Measurements from ENCODE around the gene ARMH4. TPM values are rescaled to one million over a fixed set of nuclear protein-coding genes. Genes with fewer than 3 reads are reported as not detected.
A peak's percentile ranks its signal among the peaks of the same experiment; 100 is the strongest.

The ARMH4 gene
- total RNA-seq, 4 donors from 2014 or later: 1.2 to 3.7 (median 2.0) TPM

GRCh38 chr14:58100735-58101368, 51.2 kb downstream of the ARMH4 start:
- ATAC-seq (no peak), DNase-seq (no peak)
- Histone ChIP-seq H3K4me1 (no peaks in the 10 kb centered on the region), H3K27ac (no peak overlapping the region), H3K4me3 (no peak overlapping the region), H3K27me3 (no peaks in the 10 kb centered on the region), H3K9me3 (no peaks in the 10 kb centered on the region), H3K36me3 (no peaks in the 10 kb centered on the region)
- no peak for TF ChIP-seq POLR2A (IDR thresholded peaks at IDR 0.05)
- TF ChIP-seq, protein P1, sequence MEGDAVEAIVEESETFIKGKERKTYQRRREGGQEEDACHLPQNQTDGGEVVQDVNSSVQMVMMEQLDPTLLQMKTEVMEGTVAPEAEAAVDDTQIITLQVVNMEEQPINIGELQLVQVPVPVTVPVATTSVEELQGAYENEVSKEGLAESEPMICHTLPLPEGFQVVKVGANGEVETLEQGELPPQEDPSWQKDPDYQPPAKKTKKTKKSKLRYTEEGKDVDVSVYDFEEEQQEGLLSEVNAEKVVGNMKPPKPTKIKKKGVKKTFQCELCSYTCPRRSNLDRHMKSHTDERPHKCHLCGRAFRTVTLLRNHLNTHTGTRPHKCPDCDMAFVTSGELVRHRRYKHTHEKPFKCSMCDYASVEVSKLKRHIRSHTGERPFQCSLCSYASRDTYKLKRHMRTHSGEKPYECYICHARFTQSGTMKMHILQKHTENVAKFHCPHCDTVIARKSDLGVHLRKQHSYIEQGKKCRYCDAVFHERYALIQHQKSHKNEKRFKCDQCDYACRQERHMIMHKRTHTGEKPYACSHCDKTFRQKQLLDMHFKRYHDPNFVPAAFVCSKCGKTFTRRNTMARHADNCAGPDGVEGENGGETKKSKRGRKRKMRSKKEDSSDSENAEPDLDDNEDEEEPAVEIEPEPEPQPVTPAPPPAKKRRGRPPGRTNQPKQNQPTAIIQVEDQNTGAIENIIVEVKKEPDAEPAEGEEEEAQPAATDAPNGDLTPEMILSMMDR (IDR thresholded peaks at IDR 0.05 in 4 of 5, conservative IDR thresholded peaks at IDR 0.05 in 1 of 5): no peak
- intact Hi-C loops (cut with DNase I; ENCODE audit: low total_unique reads) (loop anchor here (10.0 kb wide), 2 partner anchors 264 to 294 kb away; partner anchors contain the start of gene TOMM20L), in situ Hi-C loops (cut with MboI; ENCODE audit: low sequenced_read_pairs in 4 of 4) (loop anchor here (10.0 to 25.0 kb wide), 4 partner anchors 64 to 294 kb away; partner anchors contain the start of gene TOMM20L (in 2 of the 4))

DNA sequence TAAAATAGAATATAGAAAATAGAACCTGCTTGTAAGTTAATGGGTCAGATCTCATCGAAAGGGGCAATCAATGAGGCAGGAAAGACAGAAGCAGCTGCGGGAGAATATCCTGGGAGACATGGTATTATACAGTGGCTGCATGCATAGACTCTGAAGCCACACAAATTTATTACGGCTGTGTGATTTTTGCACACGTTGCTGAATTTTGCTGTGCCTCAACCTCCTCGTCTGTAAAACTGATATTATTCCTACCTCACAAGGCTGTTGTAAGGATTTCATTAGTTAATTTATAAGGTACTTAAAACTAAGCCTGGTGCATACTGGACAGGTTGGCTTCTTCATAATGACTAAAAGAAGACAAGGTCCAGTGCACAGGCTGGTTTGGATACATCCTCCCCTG, 52.3 kb downstream of the ARMH4 start:
- Histone ChIP-seq H3K4me1 (no peaks in the 10 kb centered on the region), H3K27ac (peak overlapping the region; percentile 71 to 76 (median 74)), H3K4me3 (no peak overlapping the region), H3K27me3 (no peaks in the 10 kb centered on the region), H3K9me3 (no peaks in the 10 kb centered on the region), H3K36me3 (no peaks in the 10 kb centered on the region)
- TF ChIP-seq, protein P1 (IDR thresholded peaks at IDR 0.05 in 4 of 5, conservative IDR thresholded peaks at IDR 0.05 in 1 of 5): no peak
- no peak for TF ChIP-seq POLR2A (IDR thresholded peaks at IDR 0.05)
- DNase-seq: no peak
- in situ Hi-C loops (cut with MboI; ENCODE audit: low sequenced_read_pairs in 4 of 4) (loop anchor here (10.0 to 25.0 kb wide), 4 partner anchors 65 to 295 kb away; partner anchors contain the start of gene TOMM20L (in 2 of the 4)), intact Hi-C loops (cut with DNase I; ENCODE audit: low total_unique reads) (loop anchor here (10.0 kb wide), 2 partner anchors 265 to 295 kb away; partner anchors contain the start of gene TOMM20L)
- no peak for ATAC-seq

DNA sequence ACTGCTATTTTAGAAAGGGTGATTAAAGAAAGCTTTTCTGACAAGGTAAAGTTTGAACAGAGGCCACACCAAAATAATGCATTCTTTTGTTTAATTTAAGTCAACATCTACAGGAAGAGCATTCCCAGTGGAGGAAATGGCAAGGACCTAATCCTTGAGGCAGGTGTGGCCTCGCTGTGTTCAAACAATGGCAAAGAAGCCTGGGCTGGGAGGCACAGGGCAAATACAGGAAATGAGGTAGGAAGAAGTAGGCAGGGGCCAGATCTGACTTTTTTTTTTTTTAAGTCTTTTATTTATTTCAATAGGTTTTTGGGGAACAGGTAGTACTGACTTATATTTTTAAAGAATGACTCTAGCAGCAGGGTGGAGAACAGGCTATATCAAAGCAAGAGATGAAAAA, 53.5 kb downstream of the ARMH4 start:
- ATAC-seq (peak; percentile 72 to 79), DNase-seq (no peak)
- H3K9me3 ChIP-seq: no peaks in the 10 kb centered on the region
- H3K4me3 ChIP-seq: no peak overlapping the region
- H3K4me1 ChIP-seq: no peaks in the 10 kb centered on the region
- H3K27ac ChIP-seq: peak overlapping the region; percentile 71 to 78 (median 76)
- H3K27me3 ChIP-seq: no peaks in the 10 kb centered on the region
- in situ Hi-C loops (cut with MboI; ENCODE audit: low sequenced_read_pairs in 4 of 4): no loop called here
- TF ChIP-seq, protein P1 (IDR thresholded peaks at IDR 0.05 in 4 of 5, conservative IDR thresholded peaks at IDR 0.05 in 1 of 5): no peak
- TF ChIP-seq POLR2A (IDR thresholded peaks at IDR 0.05): peak in 1 of 2 donors; percentile 18
- intact Hi-C loops (cut with DNase I; ENCODE audit: low total_unique reads): no loop called here
- no peaks in the 10 kb centered on the region for H3K36me3 ChIP-seq

DNA sequence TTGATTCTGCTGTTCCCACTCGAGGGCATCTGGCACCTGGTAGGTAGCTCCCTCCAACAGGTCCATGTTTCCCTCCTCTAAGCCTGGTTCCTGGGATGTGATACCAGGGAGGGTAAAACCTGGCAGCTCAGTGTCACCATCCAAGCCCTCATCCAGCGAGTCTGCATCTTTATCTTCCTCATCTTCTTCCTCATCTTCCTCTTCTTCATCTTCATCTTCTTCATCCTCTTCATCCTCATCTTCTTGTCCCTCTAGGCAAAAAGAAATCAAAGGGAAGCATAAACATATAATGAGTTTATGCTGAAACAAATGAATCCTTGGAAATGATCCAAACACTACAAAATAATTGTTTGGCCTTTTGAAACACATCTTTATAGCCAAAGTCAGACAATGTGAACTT, 55.3 kb downstream of the ARMH4 start:
- Histone ChIP-seq H3K4me1 (no peaks in the 10 kb centered on the region), H3K27ac (peak overlapping the region in 1 of 4 donors; percentile 75), H3K9me3 (no peaks in the 10 kb centered on the region), H3K4me3 (no peak overlapping the region), H3K27me3 (no peaks in the 10 kb centered on the region), H3K36me3 (no peaks in the 10 kb centered on the region)
- in situ Hi-C loops (cut with MboI; ENCODE audit: low sequenced_read_pairs in 4 of 4): no loop called here
- intact Hi-C loops (cut with DNase I; ENCODE audit: low total_unique reads): no loop called here
- no peak for TF ChIP-seq POLR2A (IDR thresholded peaks at IDR 0.05)
- TF ChIP-seq, protein P1 (IDR thresholded peaks at IDR 0.05 in 4 of 5, conservative IDR thresholded peaks at IDR 0.05 in 1 of 5): no peak
- ATAC-seq: no peak
- no peak for DNase-seq
